Activated CD4-positive, alpha-beta T cell treated with anti-CD3 and anti-CD28 coated beads for 24 hours (primary cell): ENCODE measurements around the gene PCNA.
"Not testable (repeated sequence)": the region's sequence is repeated elsewhere in the genome, so short reads cannot be mapped to it uniquely, and the experiment has no call there.

Experiments
- DNase-seq, 2 donors: peaks; one replicate each; pipeline ENCODE4 v3.0.0-alpha.2; 2020; ENCODE audit warnings: low read depth in 2 of 2

Gene PCNA

GRCh38 chr20:5143851-5144250 lies 24.1 kb upstream of the PCNA start:
- DNase-seq, result no peak

- DNase-seq, result no peak
Measured at GRCh38 chr20:5141615-5142014, 21.9 kb upstream of the PCNA start.

GRCh38 chr20:5140195-5140594 lies 20.4 kb upstream of the PCNA start:
- DNase-seq, result no peak

- no peak for DNase-seq
Measured at GRCh38 chr20:5136096-5136495, 16.3 kb upstream of the PCNA start.

GRCh38 chr20:5135363-5136012 lies 15.7 kb upstream of the PCNA start:
- DNase-seq, result no peak

GRCh38 chr20:5133998-5134397 lies 14.2 kb upstream of the PCNA start:
- DNase-seq, result no peak

- no peak for DNase-seq
Measured at GRCh38 chr20:5131502-5131901, 11.7 kb upstream of the PCNA start.

- no peak for DNase-seq
Measured at GRCh38 chr20:5128886-5129285, 9.1 kb upstream of the PCNA start.

- no peak for DNase-seq
Measured at GRCh38 chr20:5127859-5128424, 8.2 kb upstream of the PCNA start.

- DNase-seq, result peak; percentile 31 to 42
Measured at GRCh38 chr20:5127204-5127858, 7.6 kb upstream of the PCNA start.

GRCh38 chr20:5126512-5127203 lies 6.9 kb upstream of the PCNA start, which contains the start of gene CDS2:
CDS2 (plus strand) TSS chr20:5127008; CDS start chr20:5127093, 85 bp downstream.
- peak; percentile 100 for DNase-seq

- no peak for DNase-seq
Measured at GRCh38 chr20:5122873-5123260, 3.1 kb upstream of the PCNA start.

- DNase-seq, result no peak
Measured at GRCh38 chr20:5120185-5120476, 373 bp upstream of the PCNA start.

- no peak for DNase-seq
Measured at GRCh38 chr20:5119143-5119434, 669 bp downstream of the PCNA start.

GRCh38 chr20:5118220-5119142 lies 1.3 kb downstream of the PCNA start:
- DNase-seq, result no peak

GRCh38 chr20:5116875-5117274 lies 2.9 kb downstream of the PCNA start:
- no peak for DNase-seq

- DNase-seq, result no peak
Measured at GRCh38 chr20:5114403-5114802, 5.4 kb downstream of the PCNA start.

- DNase-seq, result no peak
Measured at GRCh38 chr20:5113615-5113986, 6.2 kb downstream of the PCNA start.

- no peak for DNase-seq
Measured at GRCh38 chr20:5109276-5109675, 10.5 kb downstream of the PCNA start.

GRCh38 chr20:5104479-5104878 lies 15.3 kb downstream of the PCNA start:
- no peak for DNase-seq

- peak; percentile 62 to 70 for DNase-seq
Measured at GRCh38 chr20:5100684-5101347, 18.9 kb downstream of the PCNA start.

- DNase-seq, result not testable (repeated sequence)
Measured at GRCh38 chr20:5099909-5100308, 19.8 kb downstream of the PCNA start.
